GM21381 (cell line): ENCODE measurements around the gene UBXN4.
"Not testable (repeated sequence)": the region's sequence is repeated elsewhere in the genome, so short reads cannot be mapped to it uniquely, and the experiment has no call there.

Experiments
- ATAC-seq: cut with Tn5 transposase; IDR thresholded peaks from one replicate; pipeline ENCODE4 v1.9.1; 2021; ENCODE audit warnings: mild to moderate bottlenecking, moderate library complexity; ENCODE audit not compliant: unreplicated experiment

The UBXN4 gene

GRCh38 chr2:135741395-135742324 is at the start of gene UBXN4:
UBXN4 (plus strand) TSS chr2:135741855; CDS start chr2:135741930, 75 bp downstream.
- peak; percentile 94 for ATAC-seq

DNA sequence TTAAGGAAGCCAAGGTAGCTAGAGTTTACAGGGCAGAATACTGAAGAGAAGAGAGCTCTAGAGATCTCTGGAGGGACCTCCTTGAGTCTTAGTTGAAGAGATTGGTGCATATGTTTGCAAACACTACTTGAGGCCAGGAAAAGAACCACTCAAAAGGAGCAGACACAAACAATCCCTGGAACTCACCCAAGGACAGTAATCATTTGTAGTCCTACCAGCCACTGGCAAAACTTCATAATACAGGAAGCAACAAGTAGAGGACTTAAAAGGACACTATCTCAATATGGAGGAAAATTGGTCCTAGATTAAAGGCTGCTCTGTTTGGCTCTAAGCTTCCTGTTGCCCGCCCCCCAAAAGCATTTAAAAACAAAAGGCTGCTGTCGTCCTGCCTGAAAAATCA is 46.9 kb upstream of the UBXN4 start:
- no peak for ATAC-seq

DNA sequence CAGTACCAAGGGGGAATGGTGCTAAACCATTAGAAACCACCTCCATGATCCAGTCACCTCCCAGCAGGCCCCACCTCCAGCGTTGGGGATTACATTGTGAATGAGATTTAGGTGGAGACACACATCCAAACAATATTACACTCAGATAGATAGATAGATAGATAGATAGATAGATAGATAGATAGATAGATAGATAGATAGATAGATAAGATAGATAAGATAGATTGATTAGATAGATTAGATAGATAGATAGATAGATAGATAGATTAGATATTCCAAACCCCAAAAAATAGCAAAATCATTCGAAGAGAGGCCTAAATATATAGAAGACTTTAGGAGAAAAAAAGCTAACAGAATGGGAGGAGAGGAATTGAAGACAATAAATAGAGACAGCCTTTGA is 42.8 kb upstream of the UBXN4 start:
- no peak for ATAC-seq

- no peak for ATAC-seq
Observed at GRCh38 chr2:135701442-135701841, 40.2 kb upstream of the UBXN4 start.

- ATAC-seq = no peak
Observed at GRCh38 chr2:135703300-135703699, 38.4 kb upstream of the UBXN4 start.

- ATAC-seq = not testable (repeated sequence)
Observed at GRCh38 chr2:135704075-135704474, 37.6 kb upstream of the UBXN4 start.

DNA sequence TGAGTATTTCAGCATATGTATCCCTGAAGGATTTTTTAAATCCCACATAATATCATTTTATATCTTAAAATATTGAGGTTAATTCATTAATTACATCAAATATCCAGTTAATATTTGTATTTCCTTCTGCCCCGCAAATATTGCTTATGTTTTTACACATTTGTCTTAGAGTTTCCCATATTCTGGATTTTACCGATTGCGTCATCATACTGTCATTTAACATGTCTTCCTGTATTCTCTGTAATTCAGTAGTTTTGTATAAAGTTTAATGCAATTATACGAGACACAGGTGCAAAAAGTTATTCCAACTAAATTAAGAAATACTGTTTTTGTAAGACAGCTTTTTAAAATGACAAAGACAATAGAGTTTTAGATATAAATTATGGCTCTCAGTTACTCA is 33.5 kb upstream of the UBXN4 start:
- ATAC-seq = no peak

GRCh38 chr2:135709992-135710391 is 31.7 kb upstream of the UBXN4 start:
- no peak for ATAC-seq

GRCh38 chr2:135715086-135715485 is 26.6 kb upstream of the UBXN4 start:
- ATAC-seq = not testable (repeated sequence)

DNA sequence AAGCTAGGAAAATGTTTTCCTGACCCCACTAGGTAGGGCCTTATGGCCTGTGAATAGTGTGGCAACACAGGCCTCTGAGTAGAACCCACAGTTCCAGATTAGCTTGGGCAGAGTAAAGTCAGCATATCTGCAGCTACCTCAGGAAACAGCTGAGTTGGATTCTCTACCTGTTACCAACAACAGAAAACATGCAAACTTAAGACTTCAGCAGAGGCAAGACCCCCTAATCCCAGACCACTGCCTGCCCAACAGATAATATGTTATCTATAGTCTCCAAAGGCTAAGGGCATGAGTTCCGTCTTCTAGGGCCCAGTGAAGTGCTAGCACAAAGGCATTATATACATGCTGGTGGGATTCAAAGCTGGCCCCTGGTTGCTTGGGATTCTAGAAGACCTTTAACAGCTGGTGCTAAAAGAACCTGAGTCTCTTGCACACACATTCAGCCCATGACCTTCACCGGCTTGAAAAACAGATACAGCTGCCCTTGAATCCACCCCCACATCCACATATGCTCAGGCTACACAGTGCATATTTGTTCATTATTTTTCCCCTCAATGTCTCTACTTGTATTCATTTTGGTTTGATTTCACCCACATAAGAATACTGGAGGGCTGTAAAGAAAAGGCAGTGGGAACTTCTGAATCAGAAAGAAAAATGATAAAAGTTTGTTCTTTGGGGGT is 13.5 kb upstream of the UBXN4 start:
- ATAC-seq = no peak

DNA sequence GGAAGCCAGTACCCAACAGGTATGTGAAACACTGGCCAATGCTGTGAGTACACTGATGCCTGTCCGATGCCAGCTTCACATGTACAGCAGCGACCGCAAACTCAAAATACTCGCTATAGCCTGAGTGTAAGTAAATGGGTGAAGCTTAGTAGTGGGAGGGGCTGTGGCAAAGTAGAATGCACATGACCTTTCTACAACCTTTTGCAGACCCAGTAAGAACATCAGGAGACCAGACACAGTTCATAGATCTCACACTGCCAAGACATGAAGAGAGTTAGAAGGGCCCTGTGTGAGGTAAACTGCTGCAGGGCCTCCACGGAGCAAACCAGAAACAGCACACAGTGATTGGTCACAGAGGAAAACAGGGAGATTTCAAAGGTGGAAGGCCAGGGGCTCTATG is 9.1 kb upstream of the UBXN4 start:
- no peak for ATAC-seq

DNA sequence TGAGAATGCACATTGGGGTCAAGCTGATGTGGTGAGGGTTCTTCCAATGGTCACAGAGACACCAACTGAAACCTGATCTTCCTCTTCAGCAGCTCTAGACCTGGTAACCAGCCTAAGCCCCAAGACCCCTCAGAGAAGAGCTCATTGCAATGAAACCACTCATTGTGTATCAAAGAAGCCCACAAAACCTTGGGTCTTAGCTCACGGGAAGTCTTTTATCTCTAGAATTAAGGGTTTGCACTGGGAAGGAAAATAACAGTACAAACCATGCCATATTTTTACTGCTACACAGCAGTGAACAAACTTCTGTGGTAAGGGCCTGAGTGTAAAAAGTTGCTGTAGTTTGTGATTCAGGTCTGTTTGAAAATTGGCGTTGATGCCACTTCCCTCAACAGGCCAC is 8.6 kb upstream of the UBXN4 start:
- no peak for ATAC-seq

DNA sequence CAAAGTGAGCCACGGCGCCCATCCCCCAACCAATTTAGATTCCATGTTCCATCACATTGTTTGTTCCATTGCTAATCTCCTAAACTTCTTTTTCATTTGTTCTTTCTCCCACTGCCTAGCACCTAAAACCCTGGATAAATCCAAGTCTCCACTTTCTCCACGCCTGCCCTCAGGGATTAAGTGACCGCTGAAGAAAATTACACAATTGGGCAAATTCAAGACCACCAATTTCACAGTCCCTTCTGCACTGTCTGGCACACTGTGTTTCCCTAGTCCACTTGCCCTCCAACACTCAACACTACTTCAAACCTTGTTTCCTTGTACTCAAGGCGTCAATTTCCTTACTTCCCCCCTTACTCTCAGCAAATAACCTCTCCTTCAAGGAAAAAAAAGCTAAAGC is 5.1 kb upstream of the UBXN4 start:
- ATAC-seq = no peak

- ATAC-seq = no peak
Observed at GRCh38 chr2:135740206-135740605, 1.4 kb upstream of the UBXN4 start.

DNA sequence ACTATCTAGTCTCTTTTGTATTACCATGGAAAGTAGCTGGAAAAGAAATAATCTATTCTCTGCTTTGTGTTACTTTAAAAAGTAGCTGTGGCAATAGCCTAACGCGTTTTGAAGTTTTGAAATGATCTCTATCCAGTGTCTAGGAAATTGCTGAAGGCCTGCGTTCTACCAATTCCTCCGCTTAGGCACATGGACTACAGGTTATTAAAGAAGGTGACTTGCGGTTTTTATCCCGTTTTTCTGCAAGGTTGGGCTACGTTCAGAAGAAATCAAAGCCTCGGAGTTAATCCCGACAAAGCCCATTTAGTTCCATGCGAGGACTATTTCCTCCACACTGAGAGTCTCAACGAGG is 636 bp upstream of the UBXN4 start:
- no peak for ATAC-seq

- ATAC-seq = peak; percentile 23
Observed at GRCh38 chr2:135742325-135742757, 686 bp downstream of the UBXN4 start.

GRCh38 chr2:135743860-135744259 is 2.2 kb downstream of the UBXN4 start:
- no peak for ATAC-seq

DNA sequence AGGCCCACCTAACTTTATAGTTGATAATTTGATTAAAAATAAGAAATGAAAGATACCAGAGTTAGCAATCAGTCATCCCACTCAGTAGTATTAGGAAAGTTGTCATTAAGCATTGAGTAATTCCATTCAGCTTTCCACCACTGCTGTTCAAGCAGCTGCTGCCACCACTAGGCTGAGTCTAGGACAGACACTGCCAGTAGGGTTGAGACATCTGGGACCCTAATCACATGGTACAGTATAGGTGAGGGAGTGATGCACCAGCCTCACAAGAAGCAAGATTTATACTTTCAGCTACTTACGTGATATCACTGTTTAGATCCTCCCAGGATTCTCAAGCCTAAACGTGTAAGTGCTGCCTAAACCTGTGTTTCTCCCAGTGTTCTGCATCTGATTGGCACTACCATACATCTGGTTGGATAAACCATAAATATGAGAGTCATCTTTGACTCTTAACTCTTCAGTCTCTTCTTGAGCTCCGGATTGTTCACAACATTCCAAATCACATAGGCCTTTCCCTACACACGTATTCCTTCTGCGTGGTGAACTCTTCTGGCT is 3.2 kb downstream of the UBXN4 start:
- no peak for ATAC-seq

DNA sequence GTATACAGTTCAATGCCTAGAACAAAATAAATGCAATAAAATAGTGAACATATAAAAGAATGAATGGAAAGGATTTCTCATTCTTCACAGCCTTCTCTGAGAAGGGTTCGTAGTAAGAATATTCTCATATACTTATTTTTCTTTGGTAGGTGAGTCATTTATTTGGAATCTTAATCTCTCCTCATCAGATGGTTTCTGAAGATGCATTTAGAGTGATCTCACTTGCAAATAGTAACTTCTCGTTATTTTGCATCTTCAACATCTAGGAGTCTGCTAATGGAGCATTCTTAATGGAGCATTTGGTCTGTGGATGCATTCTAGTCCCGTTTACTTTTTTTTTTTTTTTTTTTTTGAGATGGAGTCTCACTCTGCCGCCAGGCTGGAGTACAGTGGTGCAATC is 3.9 kb downstream of the UBXN4 start:
- no peak for ATAC-seq

GRCh38 chr2:135755573-135755972 is 13.9 kb downstream of the UBXN4 start:
- no peak for ATAC-seq

DNA sequence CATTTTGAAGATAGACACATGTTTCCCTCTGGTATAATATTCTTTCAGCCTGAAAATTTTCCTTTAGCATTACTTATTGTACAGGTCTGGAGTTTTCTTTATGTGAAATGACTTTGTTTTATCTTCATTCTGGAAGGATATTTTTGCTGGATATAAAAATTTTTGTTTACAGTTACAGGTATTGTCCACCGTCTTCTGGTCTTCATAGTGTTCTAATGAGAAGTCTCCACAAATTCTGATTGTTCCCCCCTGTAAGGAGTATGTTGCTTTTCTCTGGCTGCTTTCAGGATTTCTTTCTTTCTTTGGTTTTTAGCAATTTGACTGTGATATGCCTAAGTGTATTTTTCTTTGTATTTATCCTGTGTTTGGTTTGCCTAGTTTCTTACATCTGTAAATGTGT is 15.0 kb downstream of the UBXN4 start:
- no peak for ATAC-seq

DNA sequence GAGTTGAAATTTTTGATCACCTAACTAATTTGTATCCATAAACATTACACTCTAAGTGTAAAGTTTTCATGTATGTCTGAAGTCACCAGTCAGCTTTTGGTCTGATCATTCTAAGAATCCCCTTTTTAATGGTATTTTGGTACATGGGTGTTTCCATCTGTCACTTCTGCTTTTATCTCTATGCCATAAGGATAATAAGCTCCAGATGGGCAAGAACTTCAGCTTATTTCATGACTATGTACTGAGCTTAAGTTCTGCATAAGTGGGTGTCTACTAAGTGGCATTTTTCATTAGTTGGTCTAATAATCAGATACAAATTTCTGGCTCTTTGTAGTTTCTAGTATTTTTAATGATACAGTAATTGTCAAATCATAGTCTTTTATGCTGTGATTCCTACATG is 20.4 kb downstream of the UBXN4 start:
- no peak for ATAC-seq
